Measurements from ENCODE around the gene RANGAP1.

GRCh38 chr22:41296826-41297667, 11.1 kb upstream of the RANGAP1 start:
- TF ChIP-seq EZH2 (IDR thresholded peaks at IDR 0.05; ENCODE audit: borderline replicate concordance, insufficient read depth, low read depth, low read length, poor library complexity, severe bottlenecking) = no peak
- TF ChIP-seq, protein P1, sequence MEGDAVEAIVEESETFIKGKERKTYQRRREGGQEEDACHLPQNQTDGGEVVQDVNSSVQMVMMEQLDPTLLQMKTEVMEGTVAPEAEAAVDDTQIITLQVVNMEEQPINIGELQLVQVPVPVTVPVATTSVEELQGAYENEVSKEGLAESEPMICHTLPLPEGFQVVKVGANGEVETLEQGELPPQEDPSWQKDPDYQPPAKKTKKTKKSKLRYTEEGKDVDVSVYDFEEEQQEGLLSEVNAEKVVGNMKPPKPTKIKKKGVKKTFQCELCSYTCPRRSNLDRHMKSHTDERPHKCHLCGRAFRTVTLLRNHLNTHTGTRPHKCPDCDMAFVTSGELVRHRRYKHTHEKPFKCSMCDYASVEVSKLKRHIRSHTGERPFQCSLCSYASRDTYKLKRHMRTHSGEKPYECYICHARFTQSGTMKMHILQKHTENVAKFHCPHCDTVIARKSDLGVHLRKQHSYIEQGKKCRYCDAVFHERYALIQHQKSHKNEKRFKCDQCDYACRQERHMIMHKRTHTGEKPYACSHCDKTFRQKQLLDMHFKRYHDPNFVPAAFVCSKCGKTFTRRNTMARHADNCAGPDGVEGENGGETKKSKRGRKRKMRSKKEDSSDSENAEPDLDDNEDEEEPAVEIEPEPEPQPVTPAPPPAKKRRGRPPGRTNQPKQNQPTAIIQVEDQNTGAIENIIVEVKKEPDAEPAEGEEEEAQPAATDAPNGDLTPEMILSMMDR (IDR thresholded peaks at IDR 0.05) = no peak

Measured in B cell (primary cell).